ENCODE results near the gene PADI6. TPM values are rescaled to one million over a fixed set of nuclear protein-coding genes. Genes with fewer than 3 reads are reported as not detected.

PADI6 gene
- total and polyA plus RNA-seq, 9 of the 15 experiments (the other 6 are each of a cell fraction or from before 2014, with no cell fraction given), result not detected

GRCh38 chr1:17338706-17339493 is 33.1 kb upstream of the PADI6 start:
- Histone ChIP-seq H3K79me2 (ENCODE audit: control insufficient read depth, insufficient read depth, low read length) (no peaks in the 10 kb centered on the region), H3K4me3 (no peak overlapping the region), H2AFZ (ENCODE audit: low read depth, low read length) (no peak overlapping the region), H3K4me1 (replicated peaks in 1 of 2; ENCODE audit: control insufficient read depth in 2 of 2, insufficient read depth in 2 of 2, low read length in 2 of 2) (peaks cover 0 to 5% of the 10 kb centered on the region in 2 experiments; a peak in 2 of 5 replicates), H3K9me1 (ENCODE audit: control insufficient read depth, insufficient read depth, low read length) (no peaks in the 10 kb centered on the region), H4K20me1 (replicated peaks; ENCODE audit: control insufficient read depth, insufficient read depth, low read length) (peaks cover 5% of the 10 kb centered on the region; the same call in 1 of the 2 replicates), H3K27me3 (ENCODE audit: control insufficient read depth in 2 of 2, insufficient read depth in 2 of 2, low read length in 2 of 2) (peaks cover 19 to 40% of the 10 kb centered on the region in 2 experiments; a peak in 4 of 5 replicates), H3K9ac (ENCODE audit: insufficient read depth in 1 of 2, low read depth in 2 of 2, low read length in 2 of 2) (no peak overlapping the region), H3K27ac (ENCODE audit: extremely low read depth, low read depth, low read length) (no peak overlapping the region), H3K36me3 (ENCODE audit: control insufficient read depth, insufficient read depth, low read length) (no peaks in the 10 kb centered on the region), H3K9me3 (replicated peaks; ENCODE audit: control insufficient read depth, insufficient read depth, low read depth, low read length) (no peaks in the 10 kb centered on the region), H3K4me2 (ENCODE audit: insufficient read depth, low read length) (no peak overlapping the region)
- POLR2A ChIA-PET, result interaction anchor here (1.3 kb wide), 1 partner anchor 10 kb away, joined by 4 read pairs; no protein-coding TSS in a partner anchor
- no TSS peak for BruUV-seq (replicated peaks)
- in situ Hi-C loops (cut with MboI), result no loop called here
- DNase-seq (ENCODE audit: extremely low read depth in 1 of 4, low spot score in 3 of 4) (peak in 1 of 4 experiments; percentile 34), FAIRE-seq (peak; percentile 23), ATAC-seq (peak; percentile 66)
- under 1% methylated on average over 15 of the region's 15 CpGs for WGBS (ENCODE audit: insufficient coverage, low coverage, missing lambda C conversion rate)
- TF ChIP-seq RAD21 (CRISPR knock-in tag; conservative IDR thresholded peaks at IDR 0.05 in 1 of 2, IDR thresholded peaks at IDR 0.05 in 1 of 2), result 0 out of 4 replicates have a peak, but pooled peaks of 1 of the 2 experiments have one; percentile 25
- TF ChIP-seq NFIC (IDR thresholded peaks at IDR 0.05), result peak; percentile 77
- TF ChIP-seq CSDE1 (IDR thresholded peaks at IDR 0.05), result no peak
- TF ChIP-seq CTCF (IDR thresholded peaks at IDR 0.05 in 2 of 3, conservative IDR thresholded peaks at IDR 0.05 in 1 of 3; ENCODE audit: insufficient read depth in 2 of 3, low read depth in 1 of 3, low read length in 3 of 3), result peak; percentile 46 to 60 (median 59)
- intact Hi-C loops (cut with micrococcal nuclease), result loop anchor here (5.0 to 10.0 kb wide), 3 partner anchors 63 to 284 kb away; partner anchors contain the start of gene SDHB
- CTCF ChIA-PET (ENCODE audit: low intra/inter-chr PET ratio), result interaction anchor here (0.9 kb wide), 1 partner anchor 214 kb away, joined by 3 read pairs; no protein-coding TSS in a partner anchor
